HG03520 (cell line): Measurements from ENCODE around the gene SLAMF6.

Experiments used
- ATAC-seq: cut with Tn5 transposase; IDR thresholded peaks from one replicate; pipeline ENCODE4 v1.9.1; 2021; ENCODE audit warnings: mild to moderate bottlenecking, moderate library complexity; ENCODE audit not compliant: unreplicated experiment

SLAMF6 gene

GRCh38 chr1:160437432-160438316 lies 85.4 kb downstream of the SLAMF6 start:
- ATAC-seq, result peak; percentile 54

GRCh38 chr1:160436966-160437365 lies 86.1 kb downstream of the SLAMF6 start:
- ATAC-seq, result no peak
